ENCODE results near the gene GCC1.

The GCC1 gene

GRCh38 chr7:127585044-127585953 lies at the start of gene GCC1:
GCC1 (minus strand) TSS chr7:127585596; CDS start chr7:127585182, 414 bp downstream.
- DNase-seq, result peak; percentile 94

GRCh38 chr7:127632276-127632910 lies 47.0 kb upstream of the GCC1 start:
- no peak for DNase-seq

- DNase-seq, result peak; percentile 47
Measured at GRCh38 chr7:127629268-127629854, 44.0 kb upstream of the GCC1 start.

GRCh38 chr7:127628445-127628844 lies 43.0 kb upstream of the GCC1 start:
- DNase-seq, result no peak

GRCh38 chr7:127625331-127625730 lies 39.9 kb upstream of the GCC1 start:
- no peak for DNase-seq

- no peak for DNase-seq
Measured at GRCh38 chr7:127620406-127621233, 35.2 kb upstream of the GCC1 start.

- no peak for DNase-seq
Measured at GRCh38 chr7:127619681-127620405, 34.4 kb upstream of the GCC1 start.

GRCh38 chr7:127618775-127619174 lies 33.4 kb upstream of the GCC1 start:
- no peak for DNase-seq

GRCh38 chr7:127618042-127618441 lies 32.6 kb upstream of the GCC1 start, which contains the start of gene PAX4:
PAX4 (minus strand) TSS chr7:127618142; CDS start chr7:127615928, 2,214 bp downstream.
- no peak for DNase-seq

- DNase-seq, result no peak
Measured at GRCh38 chr7:127616724-127617123, 31.3 kb upstream of the GCC1 start.

- no peak for DNase-seq
Measured at GRCh38 chr7:127612263-127612662, 26.9 kb upstream of the GCC1 start.

GRCh38 chr7:127609297-127609696 lies 23.9 kb upstream of the GCC1 start:
- DNase-seq, result no peak

GRCh38 chr7:127608446-127608845 lies 23.1 kb upstream of the GCC1 start:
- DNase-seq, result no peak

- no peak for DNase-seq
Measured at GRCh38 chr7:127600885-127601284, 15.5 kb upstream of the GCC1 start.

- no peak for DNase-seq
Measured at GRCh38 chr7:127598318-127598717, 12.9 kb upstream of the GCC1 start.

- DNase-seq, result no peak
Measured at GRCh38 chr7:127595737-127596136, 10.3 kb upstream of the GCC1 start.

- DNase-seq, result no peak
Measured at GRCh38 chr7:127594490-127594889, 9.1 kb upstream of the GCC1 start.

- no peak for DNase-seq
Measured at GRCh38 chr7:127592550-127592949, 7.2 kb upstream of the GCC1 start.

- no peak for DNase-seq
Measured at GRCh38 chr7:127591591-127591990, 6.2 kb upstream of the GCC1 start.

GRCh38 chr7:127591189-127591588 lies 5.8 kb upstream of the GCC1 start:
- DNase-seq, result no peak

GRCh38 chr7:127589896-127590295 lies 4.5 kb upstream of the GCC1 start:
- DNase-seq, result no peak
